Peyer's patch (tissue), 4 donors: ENCODE data around the gene TXNRD2.

Source experiments
- POLR2A ChIP-seq, 2 donors: fragments of 450-650 bp; IDR thresholded peaks; one replicate each; pipeline ENCODE4 v1.5.1; 2017; ENCODE audit warnings: antibody characterized with exemption in 2 of 2, mild to moderate bottlenecking in 2 of 2, moderate library complexity in 2 of 2
- TF ChIP-seq, protein P1 (sequence below), 6 experiments: fragments of 450-650 bp in 4 of 6; fragments of 200-600 bp in 2 of 6; sonication (generic) in 1 of 6; IDR thresholded peaks; one replicate each; pipeline ENCODE4 v1.5.1; 2017 to 2019; ENCODE audit warnings: antibody characterized with exemption in 6 of 6, mild to moderate bottlenecking in 3 of 6, moderate library complexity in 1 of 6

DNA sequence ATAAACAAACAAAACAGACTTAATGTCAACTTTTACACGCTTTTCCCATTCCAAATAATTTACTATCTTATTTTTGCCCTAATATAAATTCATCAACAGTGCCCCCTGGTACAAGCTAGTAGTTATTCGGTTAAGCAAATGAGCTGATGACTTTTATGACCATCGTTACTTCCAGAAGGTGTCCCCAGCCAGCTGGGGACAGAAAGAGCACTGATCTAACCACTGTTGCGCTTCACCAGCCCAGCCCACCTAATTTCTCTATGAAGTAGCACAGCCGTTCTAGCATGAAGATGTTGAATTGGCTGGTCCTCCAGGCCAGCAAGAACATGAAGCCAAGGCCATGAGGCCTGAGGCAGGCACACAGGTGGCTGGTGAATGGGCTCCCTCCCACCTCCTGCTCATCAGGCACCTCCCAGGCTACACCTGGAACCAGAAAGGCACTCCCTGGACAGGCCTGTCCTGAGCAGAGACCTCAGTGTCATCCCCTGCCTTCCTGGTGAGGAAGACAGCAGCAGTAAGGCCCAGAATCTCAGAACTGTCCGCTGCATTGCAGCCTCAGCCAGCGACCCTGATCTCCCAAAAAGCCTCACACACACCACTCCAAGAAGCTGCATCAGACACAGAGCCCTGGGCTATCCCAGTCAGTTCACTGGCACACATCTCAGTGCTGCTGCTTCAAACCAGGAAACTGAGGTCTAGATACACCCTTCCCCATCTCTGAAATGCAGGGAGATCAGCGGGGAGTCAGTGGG, 99.8 kb downstream of the TXNRD2 start:
- TF ChIP-seq POLR2A (IDR thresholded peaks at IDR 0.05), result no peak
- TF ChIP-seq, protein P1, sequence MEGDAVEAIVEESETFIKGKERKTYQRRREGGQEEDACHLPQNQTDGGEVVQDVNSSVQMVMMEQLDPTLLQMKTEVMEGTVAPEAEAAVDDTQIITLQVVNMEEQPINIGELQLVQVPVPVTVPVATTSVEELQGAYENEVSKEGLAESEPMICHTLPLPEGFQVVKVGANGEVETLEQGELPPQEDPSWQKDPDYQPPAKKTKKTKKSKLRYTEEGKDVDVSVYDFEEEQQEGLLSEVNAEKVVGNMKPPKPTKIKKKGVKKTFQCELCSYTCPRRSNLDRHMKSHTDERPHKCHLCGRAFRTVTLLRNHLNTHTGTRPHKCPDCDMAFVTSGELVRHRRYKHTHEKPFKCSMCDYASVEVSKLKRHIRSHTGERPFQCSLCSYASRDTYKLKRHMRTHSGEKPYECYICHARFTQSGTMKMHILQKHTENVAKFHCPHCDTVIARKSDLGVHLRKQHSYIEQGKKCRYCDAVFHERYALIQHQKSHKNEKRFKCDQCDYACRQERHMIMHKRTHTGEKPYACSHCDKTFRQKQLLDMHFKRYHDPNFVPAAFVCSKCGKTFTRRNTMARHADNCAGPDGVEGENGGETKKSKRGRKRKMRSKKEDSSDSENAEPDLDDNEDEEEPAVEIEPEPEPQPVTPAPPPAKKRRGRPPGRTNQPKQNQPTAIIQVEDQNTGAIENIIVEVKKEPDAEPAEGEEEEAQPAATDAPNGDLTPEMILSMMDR (IDR thresholded peaks at IDR 0.05), result no peak
